Gastrocnemius medialis (tissue), 4 donors: ENCODE measurements around the gene LCLAT1. TPM values are rescaled to one million over a fixed set of nuclear protein-coding genes. Genes with fewer than 3 reads are reported as not detected.

Source experiments
- ATAC-seq, 2 donors: fragments of 150-250 bp; one replicate each; pipeline ENCODE4 v1.9.1; 2016
- DNase-seq, 2 donors: peaks; one replicate each; pipeline ENCODE4 v3.0.0-alpha.2; 2019
- H3K27ac ChIP-seq, 4 donors: fragments of 200-600 bp; sonication (generic); 1 replicate in 1 of 4; 2 replicates in 3 of 4; pipeline ENCODE4 v1.5.1; 2016 to 2018; ENCODE audit warnings: mild to moderate bottlenecking in 2 of 4, moderate library complexity in 1 of 4
- H3K27me3 ChIP-seq, 3 donors: fragments of 200-600 bp; sonication (generic) in 2 of 3; 1 replicate in 1 of 3; 2 replicates in 2 of 3; pipeline versions ENCODE4 v1.5.1 to v1.6.0; 2016 to 2019; ENCODE audit warnings: mild to moderate bottlenecking in 1 of 3, moderate library complexity in 1 of 3
- H3K36me3 ChIP-seq, 2 donors: fragments of 200-600 bp; sonication (generic) in 1 of 2; one replicate each; pipeline ENCODE4 v1.5.1; 2017 to 2018
- H3K4me1 ChIP-seq, 2 donors: fragments of 200-600 bp; sonication (generic) in 1 of 2; one replicate each; pipeline ENCODE4 v1.5.1; 2016 to 2017; ENCODE audit warnings: mild to moderate bottlenecking in 2 of 2
- H3K4me3 ChIP-seq, 4 donors: fragments of 200-600 bp; sonication (generic) in 3 of 4; 1 replicate in 1 of 4; 2 replicates in 3 of 4; pipeline ENCODE4 v1.5.1; 2016 to 2019; ENCODE audit warnings: mild to moderate bottlenecking in 2 of 4
- H3K9me3 ChIP-seq, 3 donors: fragments of 200-600 bp; sonication (generic) in 2 of 3; 1 replicate in 1 of 3; 2 replicates in 2 of 3; pipeline ENCODE4 v1.5.1; 2016 to 2019
- POLR2A ChIP-seq, 2 donors: fragments of 450-650 bp; IDR thresholded peaks; one replicate each; pipeline ENCODE4 v1.6.1; 2017; ENCODE audit warnings: antibody characterized with exemption in 2 of 2, mild to moderate bottlenecking in 2 of 2, moderate library complexity in 2 of 2
- in situ Hi-C, 4 donors: fragments of 200-750 bp; cut with MboI; loops; one replicate each; pipeline versions ENCODE4 v1.15.0 to v1.8.0; 2017; ENCODE audit warnings: low sequenced_read_pairs in 4 of 4
- intact Hi-C: fragments of 100-400 bp; cut with DNase I; formaldehyde crosslinking; loops from one replicate; pipeline ENCODE4 v1.15.1; 2023; ENCODE audit warnings: low total_unique reads
- total RNA-seq, 4 donors: library from RNA; depleted of rRNA; stranded (reverse); fragments of >200 nt; gene quantifications; one replicate each; pipeline versions ENCODE4 v1.1.0 to v1.2.3, GENCODE V29; 2016
- TF ChIP-seq, protein P1 (sequence below), 5 experiments: fragments of 450-650 bp in 3 of 5; fragments of 200-600 bp in 2 of 5; sonication (generic) in 2 of 5; IDR thresholded peaks in 4 of 5; conservative IDR thresholded peaks in 1 of 5; 1 replicate in 4 of 5; 2 replicates in 1 of 5; pipeline ENCODE4 v1.5.1; 2016 to 2019; ENCODE audit warnings: antibody characterized with exemption in 5 of 5, mild to moderate bottlenecking in 3 of 5, moderate library complexity in 3 of 5

LCLAT1 gene
- total RNA-seq, 4 donors from 2014 or later, result 4.3 to 14.5 (median 11.3) TPM

DNA sequence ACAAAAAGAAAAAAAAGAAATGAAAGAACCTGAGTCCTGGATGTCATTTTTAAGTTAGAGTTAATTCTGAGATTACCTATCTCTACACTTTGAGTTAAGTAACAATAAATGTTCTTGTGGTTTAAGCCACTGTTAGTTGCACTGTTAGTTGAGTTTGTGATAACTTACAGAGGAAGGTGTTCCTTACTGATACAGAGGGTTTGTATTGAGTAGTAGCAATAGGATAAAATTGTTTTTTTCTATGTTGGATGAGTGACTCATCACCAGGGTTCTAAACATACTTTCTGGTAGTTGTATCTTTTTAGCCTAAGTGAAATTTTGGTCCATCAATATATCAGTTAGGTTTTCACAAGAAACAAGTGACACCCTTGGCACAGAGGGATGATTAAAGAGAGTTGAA, 4.0 kb upstream of the LCLAT1 start:
- Histone ChIP-seq H3K36me3 (no peaks in the 10 kb centered on the region), H3K27ac (no peak overlapping the region), H3K4me3 (no peak overlapping the region), H3K4me1 (peaks cover 9 to 11% of the 10 kb centered on the region in 2 donors), H3K27me3 (no peaks in the 10 kb centered on the region), H3K9me3 (no peaks in the 10 kb centered on the region)
- DNase-seq, result no peak
- ATAC-seq, result no peak
- intact Hi-C loops (loop anchor here (10.0 kb wide), 1 partner anchor 262 kb away; no protein-coding TSS in a partner anchor), in situ Hi-C loops (no loop called here)
- no peak for TF ChIP-seq POLR2A (IDR thresholded peaks at IDR 0.05)
- TF ChIP-seq, protein P1, sequence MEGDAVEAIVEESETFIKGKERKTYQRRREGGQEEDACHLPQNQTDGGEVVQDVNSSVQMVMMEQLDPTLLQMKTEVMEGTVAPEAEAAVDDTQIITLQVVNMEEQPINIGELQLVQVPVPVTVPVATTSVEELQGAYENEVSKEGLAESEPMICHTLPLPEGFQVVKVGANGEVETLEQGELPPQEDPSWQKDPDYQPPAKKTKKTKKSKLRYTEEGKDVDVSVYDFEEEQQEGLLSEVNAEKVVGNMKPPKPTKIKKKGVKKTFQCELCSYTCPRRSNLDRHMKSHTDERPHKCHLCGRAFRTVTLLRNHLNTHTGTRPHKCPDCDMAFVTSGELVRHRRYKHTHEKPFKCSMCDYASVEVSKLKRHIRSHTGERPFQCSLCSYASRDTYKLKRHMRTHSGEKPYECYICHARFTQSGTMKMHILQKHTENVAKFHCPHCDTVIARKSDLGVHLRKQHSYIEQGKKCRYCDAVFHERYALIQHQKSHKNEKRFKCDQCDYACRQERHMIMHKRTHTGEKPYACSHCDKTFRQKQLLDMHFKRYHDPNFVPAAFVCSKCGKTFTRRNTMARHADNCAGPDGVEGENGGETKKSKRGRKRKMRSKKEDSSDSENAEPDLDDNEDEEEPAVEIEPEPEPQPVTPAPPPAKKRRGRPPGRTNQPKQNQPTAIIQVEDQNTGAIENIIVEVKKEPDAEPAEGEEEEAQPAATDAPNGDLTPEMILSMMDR (IDR thresholded peaks at IDR 0.05 in 4 of 5, conservative IDR thresholded peaks at IDR 0.05 in 1 of 5), result no peak

DNA sequence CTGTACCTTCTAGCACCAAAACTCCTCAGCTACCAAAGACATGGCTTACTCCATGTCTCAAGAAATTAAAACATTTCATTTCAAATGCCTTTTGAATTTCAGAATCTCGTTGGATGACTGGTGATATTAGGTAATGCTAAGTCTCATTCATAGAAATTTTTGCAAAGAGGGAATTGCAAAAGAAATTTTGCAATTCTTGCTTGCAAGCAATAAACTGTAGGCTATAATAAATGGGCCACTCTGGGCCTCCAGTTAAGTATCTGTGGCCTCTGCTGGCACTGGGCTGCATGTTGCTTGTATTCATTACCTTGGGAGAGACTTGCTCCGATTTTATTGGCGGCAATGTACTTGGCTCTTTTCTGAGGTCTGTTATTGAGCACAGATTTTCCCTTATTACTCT, 2.8 kb upstream of the LCLAT1 start:
- in situ Hi-C loops (no loop called here), intact Hi-C loops (loop anchor here (10.0 kb wide), 1 partner anchor 261 kb away; no protein-coding TSS in a partner anchor)
- ATAC-seq (peak in 1 of 2 donors; percentile 20), DNase-seq (peak; percentile 13 to 54)
- Histone ChIP-seq H3K4me3 (no peak overlapping the region), H3K4me1 (peaks cover 17 to 18% of the 10 kb centered on the region in 2 donors), H3K9me3 (no peaks in the 10 kb centered on the region), H3K27me3 (no peaks in the 10 kb centered on the region), H3K27ac (no peak overlapping the region), H3K36me3 (no peaks in the 10 kb centered on the region)
- no peak for TF ChIP-seq POLR2A (IDR thresholded peaks at IDR 0.05)

DNA sequence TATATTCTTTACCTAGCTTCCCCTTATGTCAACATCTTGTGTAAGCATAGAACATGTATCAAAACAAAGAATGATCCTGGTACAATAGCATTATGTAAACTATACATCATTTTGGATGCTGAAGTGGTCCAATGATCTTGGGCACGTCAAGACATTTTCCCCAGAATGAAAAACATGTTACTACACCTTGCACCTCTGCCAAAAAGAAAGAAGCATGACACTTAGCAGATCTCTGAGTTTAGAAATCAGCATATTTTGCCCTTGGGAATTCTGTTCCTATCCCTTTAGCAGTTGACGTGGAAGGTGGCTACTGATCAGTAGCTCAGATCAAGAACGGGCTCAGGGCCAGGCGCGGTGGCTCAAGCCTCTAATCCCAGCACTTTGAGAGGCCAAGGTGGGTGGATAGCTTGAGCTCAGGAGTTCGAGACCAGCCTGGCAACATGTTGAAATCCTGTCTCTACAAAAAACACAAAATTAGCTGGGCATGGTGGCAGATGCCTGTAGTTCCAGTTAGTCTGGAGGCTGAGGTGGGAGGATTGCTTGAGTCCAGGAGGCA, 1.7 kb upstream of the LCLAT1 start:
- Histone ChIP-seq H3K4me3 (no peak overlapping the region), H3K27me3 (no peaks in the 10 kb centered on the region), H3K4me1 (peaks cover 17 to 18% of the 10 kb centered on the region in 2 donors), H3K27ac (no peak overlapping the region), H3K36me3 (no peaks in the 10 kb centered on the region), H3K9me3 (no peaks in the 10 kb centered on the region)
- TF ChIP-seq, protein P1 (IDR thresholded peaks at IDR 0.05 in 4 of 5, conservative IDR thresholded peaks at IDR 0.05 in 1 of 5), result no peak
- TF ChIP-seq POLR2A (IDR thresholded peaks at IDR 0.05), result no peak
- DNase-seq, result peak in 1 of 2 donors; percentile 44
- no peak for ATAC-seq
- in situ Hi-C loops, result no loop called here
- intact Hi-C loops, result loop anchor here (5.0 to 10.0 kb wide), 3 partner anchors 67 to 259 kb away; no protein-coding TSS in a partner anchor

DNA sequence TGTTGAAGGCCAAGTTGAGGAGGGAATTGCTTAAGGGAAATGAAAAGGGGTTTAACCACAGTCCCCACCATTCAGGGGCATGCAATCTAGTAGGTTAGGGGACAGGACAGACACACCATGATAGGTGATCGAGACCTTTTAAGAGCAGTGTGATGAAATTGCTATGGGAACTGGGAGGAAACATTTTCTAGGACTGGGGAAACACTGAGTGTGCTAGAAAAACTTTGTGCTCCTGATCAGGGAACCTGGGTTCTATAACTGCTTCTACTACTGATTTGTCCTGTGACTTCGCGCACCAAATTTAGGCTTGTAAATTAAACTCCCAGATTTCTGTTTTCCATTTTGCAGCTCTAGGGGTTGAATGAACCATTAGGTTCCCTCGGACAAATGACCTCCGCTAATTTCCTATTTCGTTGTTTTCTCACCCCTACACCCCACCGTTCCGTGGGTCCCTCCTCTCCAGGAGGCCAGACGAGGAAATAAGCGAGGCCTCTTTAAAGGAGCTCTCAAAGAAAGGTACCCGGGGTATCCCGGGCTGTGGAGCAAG, 371 bp upstream of the LCLAT1 start:
- peak overlapping the region; percentile 72 to 99 (median 96) for H3K4me3 ChIP-seq
- DNase-seq (no peak), ATAC-seq (peak; percentile 26 to 32)
- no peaks in the 10 kb centered on the region for H3K27me3 ChIP-seq
- in situ Hi-C loops, result no loop called here
- TF ChIP-seq, protein P1 (IDR thresholded peaks at IDR 0.05 in 4 of 5, conservative IDR thresholded peaks at IDR 0.05 in 1 of 5), result no peak
- H3K36me3 ChIP-seq, result no peaks in the 10 kb centered on the region
- no peaks in the 10 kb centered on the region for H3K9me3 ChIP-seq
- intact Hi-C loops, result loop anchor here (5.0 to 10.0 kb wide), 3 partner anchors 66 to 258 kb away; no protein-coding TSS in a partner anchor
- H3K27ac ChIP-seq, result peak overlapping the region; percentile 68 to 88 (median 79)
- H3K4me1 ChIP-seq, result peaks cover 17 to 18% of the 10 kb centered on the region in 2 donors

DNA sequence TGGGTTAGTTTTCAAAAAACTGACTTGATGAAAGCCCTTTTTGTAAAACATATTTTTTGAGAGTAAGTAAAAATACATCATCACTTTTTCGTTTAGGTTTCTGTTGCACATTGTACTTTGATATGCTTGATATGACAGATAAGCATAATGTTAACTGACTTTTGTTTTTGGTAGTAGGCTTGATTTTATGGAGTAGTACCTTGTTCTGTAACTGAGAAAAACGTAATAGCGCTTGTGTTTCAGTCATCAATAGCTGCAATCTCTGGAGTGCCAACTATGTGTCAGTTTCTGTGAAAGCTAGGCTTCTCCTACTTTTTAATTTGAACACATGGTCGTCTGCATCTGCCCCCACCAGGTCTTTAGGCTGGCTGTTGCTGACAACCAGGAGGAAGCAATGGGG, 1.3 kb downstream of the LCLAT1 start:
- DNase-seq (no peak), ATAC-seq (no peak)
- Histone ChIP-seq H3K9me3 (no peaks in the 10 kb centered on the region), H3K4me1 (peaks cover 17 to 25% of the 10 kb centered on the region in 2 donors), H3K27ac (no peak overlapping the region), H3K36me3 (no peaks in the 10 kb centered on the region), H3K4me3 (peak overlapping the region in 3 of 4 donors; percentile 72 to 99 (median 98)), H3K27me3 (no peaks in the 10 kb centered on the region)
- intact Hi-C loops, result loop anchor here (5.0 to 10.0 kb wide), 3 partner anchors 64 to 256 kb away; no protein-coding TSS in a partner anchor
- in situ Hi-C loops, result no loop called here
- TF ChIP-seq, protein P1 (IDR thresholded peaks at IDR 0.05 in 4 of 5, conservative IDR thresholded peaks at IDR 0.05 in 1 of 5), result no peak
- TF ChIP-seq POLR2A (IDR thresholded peaks at IDR 0.05), result no peak
